ENCODE results near the gene ZBTB7C.

Gene ZBTB7C

GRCh38 chr18:48110797-48111196, 298.4 kb downstream of the ZBTB7C start:
- DNase-seq = no peak

DNA sequence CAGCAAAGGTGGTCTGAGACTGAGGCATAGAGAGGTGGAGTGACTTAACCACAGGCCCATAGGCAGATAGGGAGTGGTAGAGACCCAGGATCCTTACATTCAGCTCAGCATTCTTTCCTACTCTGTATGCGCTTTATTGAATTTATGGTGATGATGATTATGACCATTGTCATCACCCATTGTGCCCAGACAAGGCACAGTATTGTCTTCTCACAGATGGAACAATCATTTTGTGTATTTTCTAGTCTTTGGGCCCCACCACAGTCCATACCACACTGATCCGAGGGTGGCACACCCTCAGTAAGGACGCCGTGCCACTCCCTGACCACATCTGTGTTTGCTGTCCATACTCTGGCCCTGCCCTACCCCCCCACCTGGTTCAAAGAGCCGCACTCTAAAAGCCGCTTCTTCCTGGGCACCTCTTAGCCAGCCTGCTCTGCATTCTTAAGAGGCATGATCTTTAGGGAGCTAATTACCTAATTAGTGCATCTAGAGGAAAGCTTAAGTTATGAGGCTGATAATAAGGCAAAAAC, 299.2 kb downstream of the ZBTB7C start:
- DNase-seq = no peak

DNA sequence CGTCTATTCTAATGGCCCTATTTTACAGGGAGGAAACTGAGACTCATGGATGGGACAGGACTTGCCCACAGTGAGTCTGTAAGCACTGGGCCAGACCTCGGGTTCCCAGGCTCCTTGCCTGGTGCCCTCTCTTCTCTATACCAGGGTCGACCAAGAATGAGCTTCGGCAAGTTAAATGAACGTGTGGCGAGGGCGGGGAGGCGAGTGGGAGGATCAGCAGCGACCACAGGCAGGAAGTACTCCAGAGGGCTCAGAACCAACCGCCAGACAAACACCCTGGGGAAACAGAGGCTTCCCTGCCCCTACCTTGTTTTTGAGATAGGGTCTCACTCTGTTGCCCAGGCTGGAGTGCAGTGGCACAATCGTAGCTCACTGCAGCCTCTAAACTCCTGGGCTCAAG, 301.0 kb downstream of the ZBTB7C start:
- no peak for DNase-seq

GRCh38 chr18:48106976-48107781, 302.0 kb downstream of the ZBTB7C start:
- no peak for DNase-seq

DNA sequence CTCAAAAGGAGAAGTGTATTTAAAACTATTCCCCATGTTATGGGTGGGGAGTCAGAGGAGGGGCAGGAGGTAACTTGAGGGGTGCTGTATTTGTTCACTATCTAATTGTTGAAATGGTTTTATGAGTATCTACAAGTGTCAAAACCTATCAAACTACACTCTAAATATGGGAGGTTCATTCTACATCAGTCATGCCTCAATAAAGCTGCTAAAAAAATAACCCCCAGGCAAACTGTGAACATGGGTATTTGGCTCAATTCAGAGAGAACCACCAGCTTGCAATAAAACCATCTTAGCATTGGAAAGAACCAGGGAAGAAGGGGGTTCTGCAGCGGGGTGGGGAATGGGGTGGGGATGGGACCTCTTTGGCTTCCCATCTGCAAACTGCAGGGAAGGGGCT, 302.7 kb downstream of the ZBTB7C start:
- DNase-seq = no peak

- no peak for DNase-seq
These were observed 303.9 kb downstream of the ZBTB7C start for GRCh38 chr18:48105317-48105716.

DNA sequence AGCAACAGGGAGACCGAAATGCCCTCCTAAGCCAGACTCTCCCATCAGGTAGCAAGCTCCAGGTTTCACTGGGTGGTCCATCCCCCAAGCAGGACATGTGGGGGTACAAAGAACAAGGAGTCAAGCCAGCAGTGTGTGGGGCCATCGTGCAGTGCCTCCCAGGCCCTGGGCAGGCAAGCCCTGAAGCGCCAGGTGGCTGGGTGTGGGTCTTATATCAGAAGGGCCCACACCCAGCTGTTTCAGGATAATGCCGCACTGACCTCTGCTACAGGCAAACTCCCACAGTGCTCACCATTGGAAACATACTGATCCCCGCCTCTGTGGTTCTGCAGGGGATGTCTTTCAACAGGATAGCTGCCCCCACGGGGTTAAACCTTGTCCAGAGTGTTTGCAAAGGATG, 304.5 kb downstream of the ZBTB7C start:
- no peak for DNase-seq

- DNase-seq = no peak
These were observed 308.5 kb downstream of the ZBTB7C start for GRCh38 chr18:48100651-48101165.

GRCh38 chr18:48100165-48100575, 309.0 kb downstream of the ZBTB7C start:
- no peak for DNase-seq

- DNase-seq = no peak
These were observed 309.6 kb downstream of the ZBTB7C start for GRCh38 chr18:48099481-48100164.

DNA sequence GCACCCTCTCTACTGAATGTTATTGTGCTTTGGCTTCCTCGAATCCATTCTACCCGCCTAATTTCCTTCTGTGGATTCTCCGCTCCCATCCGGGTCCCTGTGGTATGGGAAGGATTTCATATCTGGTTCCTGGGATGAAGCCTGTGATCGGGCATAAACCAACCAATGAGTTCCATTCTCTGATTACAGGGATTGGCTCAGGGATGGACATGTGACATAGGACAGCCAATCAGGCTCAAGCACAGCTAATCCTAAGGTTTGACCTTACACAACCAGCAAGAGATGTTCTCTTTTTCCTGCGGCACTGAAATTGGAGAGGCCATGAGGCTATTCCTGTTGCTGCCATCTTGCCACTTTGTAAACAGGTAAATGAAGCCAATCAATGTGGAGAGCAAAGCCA, 310.6 kb downstream of the ZBTB7C start:
- DNase-seq = no peak

DNA sequence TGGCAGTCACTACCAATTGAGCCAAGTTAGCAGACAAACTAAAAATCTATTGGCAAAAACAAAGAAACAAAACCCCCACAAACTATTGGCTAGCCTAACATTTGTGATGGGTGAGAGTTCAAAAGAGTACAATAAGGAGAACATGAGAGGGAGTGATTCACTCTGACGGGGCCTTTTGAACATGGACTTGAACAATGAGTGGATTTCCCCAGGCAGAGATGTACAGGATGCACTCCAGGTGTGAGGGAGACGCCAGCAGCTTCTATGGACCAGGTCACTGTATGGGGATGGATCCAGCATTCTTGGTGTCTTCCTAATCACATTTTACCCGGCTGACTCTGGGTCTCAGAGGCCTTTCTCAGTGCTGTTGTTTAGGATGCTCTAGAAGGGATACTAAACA, 311.2 kb downstream of the ZBTB7C start:
- no peak for DNase-seq

- no peak for DNase-seq
These were observed 313.5 kb downstream of the ZBTB7C start for GRCh38 chr18:48095726-48096125.

GRCh38 chr18:48093104-48093503, 316.1 kb downstream of the ZBTB7C start:
- DNase-seq = no peak

DNA sequence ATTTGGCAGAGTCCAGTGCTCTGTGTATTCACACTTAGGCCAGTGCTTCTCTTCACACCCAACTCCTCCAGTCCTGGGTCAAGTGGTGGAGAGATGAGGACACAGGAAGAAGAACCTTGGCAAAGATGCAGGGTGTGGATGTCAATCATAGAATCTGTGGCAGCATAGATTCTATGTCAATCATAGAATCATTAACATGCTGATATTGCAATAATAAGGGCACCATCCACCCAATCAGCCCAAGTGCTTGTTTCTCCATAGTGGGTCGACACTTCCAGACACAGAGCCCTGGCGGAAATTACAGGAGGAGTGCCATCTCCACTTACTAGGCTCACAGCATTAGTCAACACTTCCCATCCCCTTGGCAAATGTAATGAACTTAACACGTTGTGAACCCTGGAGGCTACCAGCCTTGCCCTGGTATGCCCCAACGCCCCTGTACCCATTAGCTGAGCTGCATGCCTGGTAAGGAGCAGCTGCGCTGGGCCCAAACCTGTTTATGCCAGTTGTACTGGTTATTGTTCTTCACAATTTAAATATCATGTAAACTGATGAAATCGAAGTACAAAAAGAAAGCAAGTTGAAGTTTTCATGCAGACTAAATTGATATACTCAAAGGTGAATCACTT, 317.2 kb downstream of the ZBTB7C start:
- no peak for DNase-seq

DNA sequence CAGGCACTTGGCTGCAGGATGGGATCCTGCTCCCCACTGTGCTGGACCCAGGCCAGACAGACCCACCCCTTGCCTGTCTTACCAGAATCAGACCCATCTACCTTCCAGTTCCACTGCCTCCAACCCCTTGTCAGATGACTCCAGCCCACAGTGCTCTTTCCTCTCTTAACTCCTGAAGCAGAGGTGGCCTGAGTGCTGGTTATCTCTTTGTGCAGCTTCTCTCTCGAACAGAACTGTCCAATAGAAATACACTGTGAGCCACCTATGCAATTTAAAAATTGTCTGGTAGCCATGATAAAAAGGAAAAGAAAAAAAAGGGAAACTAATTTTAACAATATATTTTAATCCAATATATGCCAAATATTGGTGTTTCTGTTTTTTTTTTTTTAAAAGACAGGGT, 318.5 kb downstream of the ZBTB7C start:
- DNase-seq = no peak

DNA sequence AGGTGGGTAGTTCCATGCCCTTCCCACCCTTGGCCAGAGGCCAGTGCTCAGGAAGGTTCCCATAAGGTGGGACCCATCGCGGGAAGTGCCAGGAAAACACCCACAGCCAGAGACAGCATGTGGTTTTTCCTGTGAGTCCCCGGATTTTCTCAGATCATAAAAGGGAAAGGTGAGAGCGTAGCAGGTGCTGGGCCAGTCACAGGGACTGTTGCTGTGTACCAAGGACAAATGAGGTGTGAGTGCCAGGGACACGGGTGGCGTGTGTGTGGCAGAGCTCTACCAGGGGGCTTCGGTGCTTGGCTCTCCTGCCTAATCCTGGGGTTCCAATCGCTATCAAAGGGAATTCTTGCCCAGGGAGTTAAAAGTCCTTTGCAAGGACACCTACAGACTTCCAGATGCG, 319.2 kb downstream of the ZBTB7C start:
- DNase-seq = no peak

DNA sequence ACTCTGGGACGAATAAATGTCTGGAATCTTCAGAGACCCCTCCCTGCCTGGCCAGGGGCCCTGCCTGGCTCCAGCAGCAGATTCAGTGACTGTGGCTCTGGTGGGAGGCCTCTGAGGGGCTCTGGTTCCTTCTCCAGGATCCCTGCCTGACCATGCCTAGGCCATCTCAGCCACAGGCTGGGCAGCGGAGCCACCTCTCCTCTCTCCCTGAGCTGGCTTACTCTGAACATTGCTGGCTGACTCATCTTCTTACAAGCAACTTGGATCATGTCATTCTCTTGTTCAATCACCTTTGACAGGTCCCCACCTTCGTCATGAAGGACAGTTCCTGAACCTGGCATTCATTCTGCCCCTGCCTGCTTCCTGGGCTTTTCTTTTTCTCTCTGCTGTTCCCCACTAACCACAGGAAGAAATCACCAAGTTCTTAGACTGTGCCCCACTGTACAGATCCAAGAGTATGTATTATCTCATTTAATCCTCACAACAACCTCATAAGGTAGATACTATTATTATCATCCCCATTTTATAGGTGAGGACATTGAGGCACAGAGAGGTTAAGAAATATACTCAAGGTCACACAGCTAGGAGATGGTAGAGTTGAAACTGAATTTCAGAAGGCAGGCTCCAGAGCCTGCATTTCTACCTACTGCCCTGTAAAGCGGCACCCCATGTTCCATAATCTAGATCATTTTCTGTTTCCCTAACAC, 323.2 kb downstream of the ZBTB7C start:
- DNase-seq = no peak

GRCh38 chr18:48084858-48085257, 324.3 kb downstream of the ZBTB7C start:
- no peak for DNase-seq

GRCh38 chr18:48084041-48084757, 325.0 kb downstream of the ZBTB7C start:
- no peak for DNase-seq

DNA sequence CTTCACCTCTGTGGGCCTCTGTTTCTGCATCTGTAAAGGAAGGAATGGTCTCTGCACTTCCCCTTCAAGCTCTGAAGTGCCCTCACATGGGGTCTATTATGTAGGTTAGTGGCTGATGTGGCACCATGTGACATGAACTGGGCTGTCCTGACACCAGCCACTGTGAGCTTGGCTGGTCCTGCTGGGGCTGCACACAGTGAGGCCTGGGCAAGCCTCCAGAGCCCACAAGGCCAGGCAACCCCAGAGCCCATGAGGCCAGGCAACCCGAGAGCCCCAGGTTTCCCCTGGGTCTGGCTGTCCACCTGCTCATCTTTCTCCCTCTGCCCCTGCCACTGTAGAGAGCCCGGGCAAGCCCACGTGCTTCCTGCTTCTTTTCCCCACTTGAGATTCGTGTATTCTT, 328.6 kb downstream of the ZBTB7C start:
- no peak for DNase-seq

DNA sequence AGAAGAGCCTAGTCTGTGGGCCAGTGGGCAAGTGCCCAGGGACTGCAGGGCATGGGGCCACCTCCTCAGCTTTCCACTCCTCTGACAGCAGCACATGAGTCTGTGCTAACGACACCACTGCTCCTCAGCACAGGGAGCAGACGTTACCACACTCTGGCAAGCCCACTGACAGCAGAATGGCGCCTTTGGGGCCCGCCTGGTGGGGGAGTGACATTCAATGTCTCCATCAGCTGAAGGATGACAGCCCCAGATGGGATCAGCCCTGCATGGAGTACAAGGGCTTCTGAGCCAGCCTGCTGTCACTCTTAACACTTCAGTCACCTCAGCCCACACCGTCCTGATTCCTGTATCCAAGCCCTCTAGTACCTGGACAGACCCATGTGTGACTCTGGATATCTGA, 329.3 kb downstream of the ZBTB7C start:
- no peak for DNase-seq

Data from fibroblast of skin of abdomen (primary cell).